ENCODE results near the gene NRDE2.
A peak's percentile ranks its signal among the peaks of the same experiment; 100 is the strongest.
"Not testable (repeated sequence)": the region's sequence is repeated elsewhere in the genome, so short reads cannot be mapped to it uniquely, and the experiment has no call there.

Gene NRDE2

DNA sequence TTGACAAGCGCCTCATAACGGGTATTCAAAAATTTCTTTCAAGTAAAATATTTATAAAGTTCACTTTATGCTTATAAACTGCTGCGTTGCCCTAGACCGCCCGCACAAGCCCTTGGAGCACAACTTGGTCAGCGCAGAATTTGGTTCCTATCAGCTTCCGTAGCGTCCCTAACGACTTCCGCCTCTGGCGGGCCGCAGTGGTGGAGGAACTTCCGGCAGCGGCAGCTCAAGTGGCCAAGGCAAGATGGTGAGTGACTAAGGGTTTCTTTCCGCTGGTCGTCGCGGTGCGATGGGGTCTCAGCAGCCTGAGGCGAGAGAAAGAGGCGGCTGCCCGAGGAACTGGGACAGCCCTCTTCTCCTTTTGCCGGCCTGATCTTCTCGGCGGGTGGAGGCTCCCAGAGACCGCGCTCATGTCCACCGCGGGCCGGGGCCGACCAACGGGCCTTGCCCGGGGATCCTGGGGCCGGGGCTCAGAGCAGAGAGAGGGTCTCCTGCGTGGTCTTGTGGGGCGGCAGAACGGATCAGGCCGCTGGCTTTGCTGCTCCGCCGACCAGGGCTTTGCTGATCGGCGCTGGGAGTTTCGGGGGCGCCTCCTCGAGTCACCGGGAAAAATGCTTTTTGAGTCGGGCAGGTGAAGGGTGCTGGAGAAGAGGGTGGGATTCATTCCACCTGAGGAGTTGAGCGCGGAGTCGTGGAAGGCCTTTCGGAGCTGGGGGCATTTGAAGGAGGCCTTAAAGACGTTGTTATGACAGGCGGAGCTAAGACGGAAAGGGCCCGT, 75.2 kb downstream of the NRDE2 start, which contains the start of gene PSMC1:
Gene PSMC1 (plus strand): TSS at position 200 of the 778 bp plus-strand sequence. CDS start 45 bp downstream, at position 245.
- TF ChIP-seq GATA1 (IDR thresholded peaks at IDR 0.05; ENCODE audit: low read depth, low read length) (no peak), POLR2A (IDR thresholded peaks at IDR 0.05; ENCODE audit: low read length) (peak; percentile 80)
- DNase-seq = peak; percentile 95 to 97

DNA sequence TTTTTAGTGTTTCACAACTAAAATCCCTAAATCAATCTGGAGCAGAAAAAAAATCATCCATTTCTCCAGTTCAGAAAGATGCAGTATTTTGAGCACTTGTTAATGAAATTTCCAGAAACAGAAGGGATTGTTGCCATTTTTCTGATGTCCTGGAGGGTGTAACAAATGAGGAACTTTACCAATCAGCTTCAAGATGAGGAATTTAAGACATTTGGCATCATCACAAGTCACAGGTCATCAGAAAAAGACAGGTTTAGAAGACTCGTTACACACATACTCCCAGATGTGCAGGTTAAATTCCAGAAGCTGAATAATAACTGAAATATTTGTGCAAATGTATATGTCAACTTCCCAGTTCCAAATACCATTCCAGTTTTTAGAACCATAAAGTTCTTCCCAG, 75.9 kb downstream of the NRDE2 start:
- no peak for TF ChIP-seq POLR2A (IDR thresholded peaks at IDR 0.05; ENCODE audit: low read length)
- TF ChIP-seq GATA1 (IDR thresholded peaks at IDR 0.05; ENCODE audit: low read depth, low read length) = no peak
- peak in 1 of 2 experiments; percentile 36 for DNase-seq

GRCh38 chr14:90253826-90254225, 77.9 kb downstream of the NRDE2 start:
- no peak for DNase-seq
- no peak for TF ChIP-seq GATA1 (IDR thresholded peaks at IDR 0.05; ENCODE audit: low read depth, low read length)
- no peak for TF ChIP-seq POLR2A (IDR thresholded peaks at IDR 0.05; ENCODE audit: low read length)

GRCh38 chr14:90248594-90248993, 83.1 kb downstream of the NRDE2 start:
- no peak for TF ChIP-seq GATA1 (IDR thresholded peaks at IDR 0.05; ENCODE audit: low read depth, low read length)
- TF ChIP-seq POLR2A (IDR thresholded peaks at IDR 0.05; ENCODE audit: low read length) = no peak
- no peak for DNase-seq

DNA sequence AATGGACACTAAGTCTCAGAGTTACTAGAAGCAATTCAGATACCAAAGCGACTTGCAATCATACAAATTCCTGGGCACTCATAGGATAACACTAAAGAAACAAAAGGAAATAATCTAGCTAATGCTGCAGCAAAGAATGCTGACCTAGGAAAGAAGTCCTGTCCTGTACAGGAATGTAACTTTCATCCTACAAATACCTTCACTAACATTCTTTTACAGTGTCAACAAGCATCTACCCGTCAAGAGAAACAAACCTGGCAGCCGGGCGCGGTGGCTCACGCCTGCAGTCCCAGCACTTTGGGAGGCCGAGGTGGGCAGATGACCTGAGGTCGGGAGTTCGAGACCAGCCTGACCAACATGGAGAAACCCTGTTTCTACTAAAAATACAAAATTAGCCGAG, 84.3 kb downstream of the NRDE2 start:
- not testable (repeated sequence) for DNase-seq

GRCh38 chr14:90246936-90247335, 84.8 kb downstream of the NRDE2 start:
- no peak for TF ChIP-seq GATA1 (IDR thresholded peaks at IDR 0.05; ENCODE audit: low read depth, low read length)
- no peak for TF ChIP-seq POLR2A (IDR thresholded peaks at IDR 0.05; ENCODE audit: low read length)
- no peak for DNase-seq

- peak in 1 of 2 experiments; percentile 11 for DNase-seq
- no peak for TF ChIP-seq GATA1 (IDR thresholded peaks at IDR 0.05; ENCODE audit: low read depth, low read length)
- TF ChIP-seq POLR2A (IDR thresholded peaks at IDR 0.05; ENCODE audit: low read length) = no peak
These were observed 89.3 kb downstream of the NRDE2 start for GRCh38 chr14:90242444-90242843.

DNA sequence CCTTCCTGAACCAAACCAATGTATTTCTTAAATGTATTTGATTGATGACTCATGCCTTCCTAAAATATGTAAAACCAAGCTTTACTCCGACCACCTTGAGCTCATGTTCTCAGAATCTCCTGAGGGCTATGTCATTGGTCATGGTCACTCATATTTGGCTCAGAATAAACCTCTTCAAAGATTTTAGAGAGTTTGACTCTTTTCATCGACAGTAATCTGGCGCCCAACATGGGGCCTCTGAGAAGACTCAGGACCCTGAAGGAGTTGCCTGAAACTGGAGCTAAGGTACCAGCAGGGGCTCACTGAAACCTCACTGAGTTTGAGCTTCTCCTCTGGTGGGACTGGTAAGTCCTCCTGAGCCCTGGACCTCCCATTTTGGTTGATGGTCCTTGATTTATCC, 92.6 kb downstream of the NRDE2 start:
- peak; percentile 28 to 36 for DNase-seq
- TF ChIP-seq GATA1 (IDR thresholded peaks at IDR 0.05; ENCODE audit: low read depth, low read length) (no peak), POLR2A (IDR thresholded peaks at IDR 0.05; ENCODE audit: low read length) (no peak)

GRCh38 chr14:90235179-90235976, 96.4 kb downstream of the NRDE2 start:
- DNase-seq = peak; percentile 67 to 81
- TF ChIP-seq GATA1 (IDR thresholded peaks at IDR 0.05; ENCODE audit: low read depth, low read length) (no peak), POLR2A (IDR thresholded peaks at IDR 0.05; ENCODE audit: low read length) (no peak)

- not testable (repeated sequence) for DNase-seq
These were observed 101.8 kb downstream of the NRDE2 start for GRCh38 chr14:90229942-90230341.

DNA sequence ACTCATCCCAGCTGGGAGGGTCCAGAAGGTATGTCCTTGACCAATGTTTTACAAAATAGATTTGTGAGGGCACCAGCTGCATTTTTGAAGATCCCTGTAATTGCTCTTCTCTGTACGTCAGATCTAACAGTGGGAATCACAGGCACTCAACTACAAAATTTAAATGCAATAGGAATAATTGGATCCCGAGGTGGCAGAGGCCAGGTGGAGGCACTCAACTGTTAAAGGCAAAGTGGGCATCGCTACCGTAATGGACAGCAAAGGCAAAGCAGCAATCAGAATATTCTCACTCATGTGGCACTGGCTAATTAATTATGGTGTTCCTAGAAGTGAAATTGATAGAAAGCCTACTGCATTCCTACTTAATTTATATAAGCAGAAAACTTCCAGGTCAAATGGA, 103.3 kb downstream of the NRDE2 start:
- DNase-seq = no peak
- TF ChIP-seq POLR2A (IDR thresholded peaks at IDR 0.05; ENCODE audit: low read length) (no peak), GATA1 (IDR thresholded peaks at IDR 0.05; ENCODE audit: low read depth, low read length) (no peak)
